ENCODE results near the gene MGAT4A.
"Not testable (repeated sequence)": the region's sequence is repeated elsewhere in the genome, so short reads cannot be mapped to it uniquely, and the experiment has no call there.

Gene MGAT4A

DNA sequence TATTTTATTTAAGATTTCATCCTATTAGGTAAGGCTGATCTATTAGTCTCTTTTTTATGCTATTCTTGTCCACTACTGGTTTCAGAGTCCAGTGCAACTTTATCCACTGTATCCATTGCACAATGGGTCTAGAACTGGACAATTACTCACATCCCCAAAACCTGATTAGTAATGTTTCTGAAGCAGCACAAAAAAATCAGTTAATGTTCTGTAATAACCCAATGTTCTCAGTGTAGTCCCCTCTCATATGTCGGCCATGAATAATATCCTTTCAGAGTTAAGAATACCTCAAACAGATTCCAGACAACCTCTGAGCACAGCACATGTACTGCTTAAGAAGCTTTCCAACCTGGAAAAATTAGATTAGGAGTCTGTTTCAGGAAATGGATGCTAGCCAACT is 29.7 kb downstream of the MGAT4A start:
- no peak for DNase-seq

DNA sequence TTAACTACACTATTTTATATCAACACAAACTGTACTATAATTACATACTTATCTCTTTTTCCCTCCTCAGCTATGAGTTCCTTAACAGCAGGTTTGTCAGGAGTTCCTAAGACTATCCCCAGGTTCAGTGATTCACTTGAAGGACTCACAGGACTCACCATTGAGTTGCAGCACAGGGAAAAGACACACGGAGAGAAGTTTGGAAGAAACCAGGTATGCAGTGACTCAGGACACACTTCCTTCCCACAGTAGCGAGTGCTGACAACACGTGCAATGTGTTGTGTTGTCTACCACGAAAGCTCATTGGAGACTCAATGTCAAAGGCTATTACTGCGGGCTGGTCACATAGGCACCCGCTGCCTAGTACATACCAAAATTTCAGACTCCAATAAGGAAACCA is 32.0 kb downstream of the MGAT4A start:
- DNase-seq: no peak

DNA sequence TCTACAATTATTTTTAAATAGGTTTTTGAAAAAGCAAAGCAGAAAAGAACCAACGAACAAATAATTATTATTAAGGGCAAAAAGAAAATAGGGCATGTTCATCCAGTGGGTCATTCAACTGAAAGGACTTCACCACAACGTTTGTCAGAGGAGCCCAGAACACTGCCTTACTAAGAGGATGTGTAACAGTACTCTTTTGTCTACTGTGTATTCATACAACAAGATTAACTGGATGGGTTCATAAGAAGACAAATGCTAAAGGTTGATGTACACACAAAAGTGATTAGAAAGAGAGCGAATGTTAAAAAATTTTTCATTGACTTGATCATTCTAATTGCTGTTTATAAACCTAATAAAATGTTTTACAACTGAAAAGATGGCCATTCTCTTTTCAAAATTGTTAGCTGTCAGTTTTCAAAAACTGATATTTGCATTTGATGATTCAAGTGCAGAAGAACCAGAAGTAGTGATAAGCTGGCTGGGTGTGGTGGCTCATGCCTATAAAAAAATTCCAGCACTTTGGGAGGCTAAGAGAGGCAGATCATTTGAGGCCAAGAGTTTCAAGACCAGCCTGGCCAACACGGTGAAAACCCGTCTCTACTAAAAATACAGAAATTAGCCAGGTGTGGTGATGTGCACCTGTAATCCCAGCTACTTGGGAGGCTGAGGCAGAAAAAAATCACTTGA is 33.1 kb downstream of the MGAT4A start:
- DNase-seq: no peak

DNA sequence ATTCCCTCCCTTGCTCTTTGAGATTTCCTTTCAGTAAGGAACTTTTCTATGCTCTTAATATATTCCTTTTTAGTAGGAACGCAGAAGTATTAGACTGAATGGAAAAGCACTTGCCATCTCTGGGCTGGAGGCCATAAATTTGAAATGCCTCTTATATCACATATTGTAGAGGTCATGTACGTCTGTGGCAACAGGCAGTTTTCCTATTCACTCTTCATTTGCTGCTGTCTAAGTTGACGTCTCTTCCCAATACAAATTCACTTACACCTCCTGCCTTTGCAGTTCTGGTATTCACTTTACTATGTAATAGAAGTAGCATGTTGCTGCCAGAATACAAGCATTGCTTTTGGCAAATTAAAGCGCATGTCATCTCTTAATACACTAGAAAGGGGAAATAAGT is 34.7 kb downstream of the MGAT4A start:
- no peak for DNase-seq

DNA sequence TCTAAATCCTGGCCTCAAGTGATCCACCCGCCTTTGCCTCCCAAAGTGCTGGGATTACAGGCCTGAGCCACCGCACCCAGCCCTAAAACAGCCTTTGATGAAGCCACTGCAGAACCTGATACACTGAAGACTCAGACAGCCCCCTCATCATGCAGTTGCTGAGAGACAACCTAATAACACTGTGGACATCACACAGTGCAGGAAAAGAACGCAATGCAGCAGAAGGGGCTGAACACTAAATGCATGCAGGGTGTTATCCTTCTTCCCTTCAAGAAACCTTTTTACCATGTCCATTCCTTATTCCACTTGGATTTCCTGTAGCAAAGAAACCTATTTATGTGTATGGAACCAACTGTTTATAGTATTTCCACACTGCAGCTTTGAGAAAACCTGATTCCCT is 35.7 kb downstream of the MGAT4A start:
- no peak for DNase-seq

DNA sequence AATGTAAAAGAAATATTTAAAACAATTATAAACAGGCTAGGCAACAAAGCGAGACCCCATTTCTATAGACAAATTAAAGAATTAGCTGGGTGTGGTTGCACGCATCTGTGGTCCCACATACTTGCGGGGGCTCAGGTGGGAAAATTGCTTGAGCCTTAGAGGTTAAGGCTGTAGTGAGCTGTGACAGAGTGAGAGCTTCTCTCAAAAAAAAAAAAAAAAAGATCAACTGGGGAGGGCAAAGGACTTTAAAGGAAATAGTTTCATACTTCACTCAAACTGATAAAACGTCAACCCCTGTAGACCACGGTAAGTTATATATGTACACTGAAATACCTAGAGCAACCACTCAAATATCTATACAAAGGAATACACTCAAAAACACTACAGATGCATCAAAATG is 37.5 kb downstream of the MGAT4A start:
- no peak for DNase-seq

DNA sequence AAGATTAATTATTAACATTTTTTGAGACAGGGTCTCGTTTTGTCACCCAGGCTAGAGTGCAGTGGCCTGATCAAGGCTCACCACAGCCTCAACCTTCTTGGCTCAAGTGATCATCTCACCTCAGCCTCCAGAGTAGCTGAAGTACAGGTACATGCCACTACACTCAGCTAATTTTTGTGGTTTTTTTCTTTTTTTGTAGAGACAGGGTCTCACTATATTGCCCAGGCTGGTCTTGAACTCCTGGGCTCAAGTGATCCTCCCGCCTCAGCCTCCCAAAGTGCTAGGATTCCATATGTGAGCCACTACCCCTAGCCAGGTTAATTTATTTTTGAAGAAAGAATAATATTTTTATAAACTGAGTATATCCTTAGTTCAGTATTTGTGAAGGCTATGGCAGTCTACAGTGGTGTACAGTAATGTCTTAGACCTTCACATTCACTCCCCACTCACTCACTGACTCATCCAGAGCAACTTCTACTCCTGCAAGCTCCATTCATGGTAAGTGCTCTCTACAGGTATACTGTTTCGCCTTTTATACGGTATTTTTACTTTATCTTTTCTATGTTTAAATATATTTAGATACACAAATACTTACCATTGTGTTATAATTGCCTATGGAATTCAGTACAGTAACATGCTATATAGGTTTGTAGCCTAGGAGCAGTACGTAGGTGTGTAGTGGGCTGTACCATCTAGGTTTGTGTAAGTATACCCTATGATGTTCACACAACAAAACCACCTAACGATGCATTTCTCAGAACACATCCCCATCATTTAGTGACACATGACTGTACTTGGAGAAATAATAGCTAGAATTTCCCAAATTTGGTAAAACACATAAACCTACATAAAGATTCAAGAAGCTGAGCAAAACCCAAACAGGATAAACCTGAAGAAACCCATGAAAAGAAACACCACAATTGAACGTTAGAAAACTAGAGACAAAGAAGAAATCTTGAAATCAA is 38.6 kb downstream of the MGAT4A start:
- no peak for DNase-seq

DNA sequence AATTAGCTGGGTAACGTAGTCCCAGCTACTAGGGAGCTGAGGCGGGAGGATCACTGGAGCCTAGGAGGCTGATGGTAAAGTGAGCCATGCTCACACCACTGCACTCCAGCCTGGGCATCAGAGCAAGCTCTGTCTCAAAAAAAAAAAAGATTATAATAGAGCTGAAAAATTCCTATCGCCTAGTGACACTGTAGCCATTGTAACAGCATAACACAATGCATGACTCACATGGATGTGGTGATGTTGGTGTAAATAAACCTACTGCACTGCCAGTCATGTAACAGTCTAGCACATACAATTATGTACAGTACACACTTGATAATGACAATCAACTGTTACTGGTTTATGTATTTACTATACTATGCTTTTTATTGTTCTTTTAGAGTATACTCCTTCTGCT is 39.6 kb downstream of the MGAT4A start:
- no peak for DNase-seq

DNA sequence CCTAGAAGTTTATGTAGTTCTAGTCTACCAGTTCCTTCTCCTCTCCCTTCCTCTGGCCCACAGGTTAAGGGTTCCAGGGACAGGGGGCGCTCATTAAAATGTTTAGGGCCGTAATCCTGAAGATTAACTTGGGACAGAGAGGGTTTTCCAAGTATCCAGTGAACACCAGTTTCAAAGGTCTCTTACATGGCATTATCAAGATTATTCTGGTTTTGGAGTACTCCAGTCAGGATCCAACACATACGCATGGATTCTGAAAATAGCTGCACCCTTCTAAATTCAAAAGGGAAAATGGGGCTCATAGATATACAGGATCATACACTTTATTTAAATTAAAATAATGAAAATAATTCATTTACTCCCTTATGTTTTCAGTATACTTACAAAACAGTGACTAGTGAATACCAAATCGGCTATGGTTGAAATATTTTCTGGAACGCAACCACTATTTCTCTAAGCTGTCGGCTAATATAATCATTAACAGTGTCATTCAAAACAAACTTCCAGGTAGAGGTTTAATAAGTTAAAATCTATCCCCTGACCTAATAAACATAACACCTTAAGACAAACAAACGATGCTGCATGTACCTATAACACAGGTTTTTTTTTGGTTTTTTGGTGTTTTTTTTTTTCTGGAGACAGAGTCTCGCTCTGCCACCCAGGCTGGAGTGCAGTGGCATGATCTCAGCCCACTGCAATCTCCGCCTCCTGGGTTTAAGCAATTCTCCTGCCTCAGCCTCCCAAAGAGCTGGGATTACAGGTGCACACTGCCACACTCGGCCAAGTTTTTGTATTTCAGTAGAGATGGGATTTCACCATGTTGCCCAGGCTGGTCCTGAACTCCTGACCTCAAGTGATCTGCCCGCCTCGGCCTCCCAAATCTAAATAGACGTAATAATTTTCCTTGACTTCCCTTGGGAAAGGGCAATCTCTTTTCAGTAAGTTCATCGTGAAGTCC is 44.7 kb downstream of the MGAT4A start:
- no peak for DNase-seq

DNA sequence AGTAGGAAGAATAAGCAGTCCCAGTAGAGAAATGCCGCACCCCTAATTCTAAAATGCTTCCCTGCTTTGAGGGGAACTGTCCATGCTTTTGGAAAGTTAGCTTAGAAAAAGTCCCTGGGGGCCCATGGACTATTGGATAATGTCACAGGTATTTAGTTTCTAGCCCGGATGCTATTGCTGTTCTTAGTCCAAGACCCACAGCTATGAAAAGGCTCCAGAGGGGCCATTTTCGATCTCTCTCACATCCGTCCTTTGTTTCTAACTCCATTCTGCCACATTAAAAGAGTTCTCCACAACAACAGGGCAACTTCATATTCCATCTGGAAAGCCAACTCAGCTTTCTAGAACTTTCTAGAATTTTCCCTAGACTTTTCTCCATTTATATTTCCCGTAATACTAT is 47.2 kb downstream of the MGAT4A start:
- no peak for DNase-seq

DNA sequence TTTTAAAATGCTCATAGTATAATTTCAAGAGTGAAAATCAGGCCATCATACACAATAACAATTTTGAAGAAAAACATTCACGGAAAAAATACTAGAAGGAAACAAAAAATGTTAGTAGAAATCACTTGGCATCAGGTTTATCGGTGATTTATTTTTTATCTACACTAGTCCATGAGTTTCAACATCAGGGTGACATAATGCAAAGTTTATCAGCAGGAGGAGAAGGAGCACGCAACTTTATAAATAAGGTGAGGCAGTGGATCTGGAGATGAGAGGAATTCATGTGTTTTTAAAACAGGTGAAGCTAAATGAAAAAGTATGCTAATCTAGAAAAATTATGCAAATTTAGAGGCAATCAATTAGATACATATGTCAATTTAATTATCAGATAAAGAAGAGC is 54.2 kb downstream of the MGAT4A start:
- DNase-seq: no peak

DNA sequence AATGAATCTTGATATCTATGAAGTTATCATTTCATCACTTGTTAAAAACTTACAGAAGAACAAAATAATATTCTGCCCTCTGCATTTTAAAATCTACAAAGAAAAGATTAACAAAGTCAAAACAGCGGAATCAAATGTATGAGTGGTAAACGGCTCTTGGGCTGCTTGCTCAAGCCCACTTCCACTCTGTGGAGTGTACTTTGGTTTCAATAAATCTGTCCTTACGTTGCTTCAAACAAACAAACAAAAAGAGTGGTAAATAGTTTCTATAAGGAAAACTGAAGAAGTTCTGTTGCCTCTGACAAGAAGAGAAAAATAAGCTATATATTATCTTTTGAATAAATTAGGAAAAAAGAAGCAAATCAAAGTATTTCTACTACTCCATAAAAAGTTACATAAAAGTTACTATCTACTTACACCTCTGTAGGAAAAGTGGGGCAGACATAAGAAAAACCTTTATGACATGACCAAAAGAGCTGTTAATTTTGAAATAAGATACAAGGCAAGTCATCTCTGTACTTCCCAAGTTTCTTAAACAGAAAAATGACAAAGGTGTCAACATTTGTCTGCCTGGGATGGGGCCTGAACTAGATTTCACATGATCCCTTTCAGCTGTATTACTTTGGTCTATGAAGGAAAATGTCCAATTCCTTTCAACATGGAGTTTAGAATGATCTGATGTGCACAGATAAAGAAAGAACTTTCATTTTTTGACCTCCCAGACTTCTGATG is 56.5 kb downstream of the MGAT4A start:
- no peak for DNase-seq

DNA sequence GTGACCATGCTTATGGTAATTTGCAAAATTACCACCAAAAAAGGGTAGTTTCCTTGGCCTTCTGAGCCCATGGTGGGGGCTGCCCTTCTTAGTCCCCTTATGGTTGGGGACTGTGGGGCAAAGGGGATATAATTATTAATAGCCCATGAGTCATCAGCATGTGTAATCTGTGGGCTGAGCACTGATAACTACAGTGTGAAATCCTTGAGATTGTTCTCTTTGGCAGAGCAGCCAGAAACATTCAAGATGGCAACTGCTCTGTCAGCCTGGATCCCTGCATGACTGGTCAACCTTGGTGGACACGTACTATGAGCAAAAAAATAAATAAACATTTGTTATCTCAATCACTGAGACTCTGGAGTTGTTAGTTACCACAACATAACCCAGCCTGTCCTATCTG is 61.3 kb downstream of the MGAT4A start:
- no peak for DNase-seq

DNA sequence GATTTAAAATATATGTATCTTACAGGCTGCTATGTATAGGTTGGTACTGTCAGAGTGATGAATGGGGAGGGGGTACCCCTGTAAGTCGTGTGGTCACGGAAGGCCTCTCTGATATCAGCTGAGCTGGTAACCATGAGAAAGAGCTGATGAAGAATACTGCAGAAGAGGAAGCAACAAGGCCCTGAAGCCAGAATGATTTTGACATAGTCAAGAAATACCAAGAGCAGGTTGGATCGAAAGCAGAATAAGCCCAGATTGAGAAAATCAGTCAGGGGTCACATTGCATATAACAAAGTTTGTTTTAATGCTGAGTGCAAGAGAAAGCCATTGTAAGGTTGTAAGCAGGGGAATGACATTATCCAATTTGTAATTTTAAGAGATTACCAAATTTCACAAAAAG is 65.3 kb downstream of the MGAT4A start:
- no peak for DNase-seq

DNA sequence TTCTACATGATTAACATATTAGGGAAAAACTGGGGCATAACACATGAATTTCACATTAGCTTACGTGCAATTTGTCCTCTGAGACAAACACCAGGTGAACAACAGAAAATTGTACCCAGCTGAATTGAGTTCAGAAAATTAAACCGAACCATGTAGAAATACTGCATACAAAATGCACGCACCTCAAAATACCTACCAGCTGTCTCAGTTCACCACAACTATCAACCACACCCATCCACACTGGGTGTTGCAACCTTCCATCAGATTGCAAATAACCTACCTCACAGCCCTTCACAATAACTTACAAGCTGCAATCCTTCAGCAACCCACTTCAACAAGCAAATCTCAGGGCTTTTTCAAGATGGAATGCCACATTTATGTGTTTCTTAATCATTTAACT is 66.6 kb downstream of the MGAT4A start:
- peak; percentile 54 for DNase-seq

DNA sequence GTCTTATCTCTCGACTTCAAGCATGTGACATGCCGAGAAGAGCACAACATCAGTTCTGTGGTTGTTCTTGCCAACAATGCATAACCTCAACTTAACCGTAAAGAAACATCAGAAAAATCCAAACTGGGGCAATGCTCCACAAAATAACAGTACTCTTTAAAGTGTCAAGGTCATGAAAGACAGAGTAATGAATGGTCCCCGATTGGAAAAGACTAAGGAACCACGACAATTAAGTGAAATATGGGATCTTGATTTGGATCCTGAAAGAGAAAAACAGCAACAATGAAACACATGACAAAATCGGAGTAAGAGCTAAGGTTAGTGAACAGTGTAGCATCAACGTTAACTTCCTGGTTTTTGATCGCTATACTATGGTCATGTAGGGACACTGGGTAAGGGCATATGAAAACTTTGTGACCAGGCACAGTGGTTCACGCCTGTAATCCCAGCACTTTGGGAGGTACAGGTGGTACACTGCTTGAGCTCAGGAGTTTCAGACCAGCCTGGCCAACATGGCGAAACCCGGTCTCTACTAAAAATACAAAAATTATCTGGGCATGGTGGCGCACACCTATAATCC is 67.3 kb downstream of the MGAT4A start:
- DNase-seq: no peak

DNA sequence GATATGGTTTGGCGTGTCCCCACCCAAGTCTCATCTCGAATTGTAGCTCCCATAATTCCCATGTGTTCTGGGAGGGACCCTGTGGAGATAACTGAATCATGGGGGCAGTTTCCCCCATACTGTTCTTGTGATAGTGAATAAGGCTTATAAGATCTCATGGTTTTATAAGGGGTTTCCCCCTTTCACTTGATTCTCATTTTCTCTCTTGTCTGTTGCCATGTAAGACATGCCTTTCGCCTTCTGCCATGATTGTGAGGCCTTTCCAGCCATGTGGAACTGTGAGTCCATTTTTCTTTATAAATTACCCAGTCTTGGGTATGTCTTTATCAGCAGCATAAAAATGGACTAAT is 71.5 kb downstream of the MGAT4A start:
- DNase-seq: not testable (repeated sequence)

DNA sequence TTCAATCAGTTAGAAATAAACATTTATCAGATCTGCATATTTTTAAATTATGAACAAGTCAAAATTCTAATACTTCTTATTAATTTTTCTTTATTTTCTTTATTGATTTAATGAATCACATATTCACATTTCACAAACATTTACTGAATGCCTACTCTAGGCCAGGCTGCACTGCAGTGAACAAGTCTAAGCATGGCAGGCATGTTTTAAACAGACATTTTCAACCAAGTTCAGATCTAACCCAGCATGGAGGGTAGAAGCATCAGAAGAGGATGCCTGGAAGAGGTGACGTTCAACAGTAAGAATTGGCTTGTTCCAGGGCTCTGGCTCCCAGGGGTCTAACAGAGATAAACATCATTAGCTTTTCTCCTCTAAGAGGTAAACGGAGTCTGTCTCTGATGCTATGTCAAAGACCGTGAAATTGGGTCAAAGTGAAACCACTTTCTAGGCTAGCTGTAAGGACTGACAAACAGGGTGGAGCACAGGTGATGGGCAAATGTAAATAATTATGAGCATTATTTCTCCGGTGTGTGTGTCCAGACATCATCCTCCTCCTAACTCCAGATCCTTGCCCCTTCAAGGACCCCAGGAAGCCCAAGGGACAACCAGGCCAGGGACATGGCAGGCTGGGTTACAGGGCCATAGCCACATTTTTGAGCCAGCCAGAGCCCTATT is 72.0 kb downstream of the MGAT4A start:
- no peak for DNase-seq

DNA sequence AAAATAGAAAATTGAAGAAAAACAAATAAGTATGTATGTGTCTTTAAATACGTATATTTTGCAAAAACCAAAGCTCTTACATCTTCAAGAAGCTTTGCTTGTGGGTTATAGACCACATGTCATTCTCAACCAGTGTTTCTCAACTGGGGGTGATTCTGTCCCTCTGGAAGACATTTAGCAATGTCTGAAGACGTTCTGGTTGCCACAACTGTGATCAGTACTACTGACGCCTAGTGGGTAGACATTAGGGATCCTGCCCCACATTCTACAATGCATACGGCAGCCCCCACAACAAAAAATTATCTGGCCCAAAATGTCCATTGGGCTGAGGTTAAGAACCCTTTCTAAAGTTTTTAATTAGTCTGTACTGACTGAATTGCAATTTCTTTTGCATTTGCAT is 74.1 kb downstream of the MGAT4A start:
- DNase-seq: no peak

DNA sequence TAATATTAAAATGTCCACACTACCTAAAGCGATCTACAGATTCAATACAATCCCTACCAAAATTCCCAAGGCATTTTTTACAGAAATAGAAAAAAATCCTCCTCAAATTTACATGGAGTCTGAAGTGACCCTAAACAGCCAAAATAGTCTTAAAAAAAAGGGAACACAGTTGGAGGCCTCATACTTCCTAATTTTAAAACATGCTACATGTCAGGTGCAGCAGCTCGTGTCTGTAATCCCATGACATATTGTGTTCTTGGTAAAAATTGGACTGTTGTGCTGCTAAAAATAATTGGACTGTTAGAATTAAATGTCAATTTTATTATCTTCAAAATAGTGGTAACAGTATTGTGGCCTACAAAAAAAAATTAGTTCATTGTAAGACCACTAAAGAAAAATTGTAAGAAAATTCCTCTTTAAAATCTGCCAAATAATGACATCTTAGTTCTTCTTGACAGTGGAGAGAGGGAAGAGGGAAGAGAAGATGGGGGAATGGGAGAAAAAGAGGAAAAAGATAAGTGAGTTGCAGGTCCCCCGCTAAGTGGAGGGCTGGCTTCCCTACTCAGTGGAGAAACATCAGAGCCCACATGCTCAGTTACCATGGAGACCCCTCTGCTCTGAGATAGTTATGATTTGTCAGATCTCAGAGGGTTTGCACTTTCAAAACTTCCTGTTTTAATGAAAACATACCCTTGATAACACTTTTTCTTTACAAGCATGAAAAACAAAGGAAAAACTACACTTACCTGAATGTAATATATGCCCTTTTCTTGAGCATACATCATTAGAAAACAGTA is 76.0 kb downstream of the MGAT4A start:
- no peak for DNase-seq

DNA sequence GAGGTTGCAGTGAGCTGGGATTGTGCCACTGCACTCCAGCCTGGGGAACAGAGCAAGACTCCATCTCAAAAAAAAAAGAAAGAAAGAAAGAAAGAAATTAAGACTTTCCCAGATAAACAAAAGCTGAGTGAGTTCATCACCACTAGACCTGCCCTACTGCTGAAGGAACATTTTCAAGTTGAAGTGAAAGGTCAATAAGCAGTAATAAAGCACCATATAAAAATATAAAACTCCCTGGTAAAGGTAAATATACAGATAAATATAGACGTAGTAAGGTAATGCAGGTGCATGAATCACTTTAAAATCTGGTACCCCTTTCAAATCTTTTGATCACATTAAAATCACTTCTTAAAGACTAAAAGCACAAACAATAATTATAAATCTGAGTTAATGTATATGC is 79.9 kb downstream of the MGAT4A start:
- no peak for DNase-seq

Data from activated naive CD4-positive, alpha-beta T cell treated with anti-CD3 and anti-CD28 coated beads, Interleukin-2, amount 50 U/mL, for 16 hours (primary cell).